NCI-H1105 (cell line): ENCODE results near the gene RIMBP2.
"Not testable (repeated sequence)": the region's sequence is repeated elsewhere in the genome, so short reads cannot be mapped to it uniquely, and the experiment has no call there.

Source experiments
- DNase-seq: peaks from one replicate; lab custom pipeline; 2025; lab: John Stamatoyannopoulos, UW

The RIMBP2 gene

DNA sequence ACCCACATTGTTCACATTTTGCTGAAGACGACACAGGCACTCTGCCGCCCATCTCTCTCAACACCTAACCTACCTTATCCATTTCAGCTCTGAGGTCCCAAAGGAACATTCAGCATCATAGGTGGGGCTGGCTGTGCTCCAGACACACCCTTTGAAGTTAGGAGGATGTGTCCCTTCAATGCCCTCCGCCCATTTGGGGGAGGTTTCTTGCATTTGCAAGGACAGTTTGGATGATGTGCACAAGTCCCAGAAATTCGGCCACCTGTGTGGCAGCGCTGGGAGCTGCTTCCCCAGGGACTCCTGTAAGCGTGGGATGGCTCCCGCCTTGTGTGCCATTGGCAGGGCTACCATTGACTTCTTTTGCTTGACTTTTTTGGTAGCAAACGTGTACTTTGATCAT is 113.8 kb downstream of the RIMBP2 start:
- no peak for DNase-seq

DNA sequence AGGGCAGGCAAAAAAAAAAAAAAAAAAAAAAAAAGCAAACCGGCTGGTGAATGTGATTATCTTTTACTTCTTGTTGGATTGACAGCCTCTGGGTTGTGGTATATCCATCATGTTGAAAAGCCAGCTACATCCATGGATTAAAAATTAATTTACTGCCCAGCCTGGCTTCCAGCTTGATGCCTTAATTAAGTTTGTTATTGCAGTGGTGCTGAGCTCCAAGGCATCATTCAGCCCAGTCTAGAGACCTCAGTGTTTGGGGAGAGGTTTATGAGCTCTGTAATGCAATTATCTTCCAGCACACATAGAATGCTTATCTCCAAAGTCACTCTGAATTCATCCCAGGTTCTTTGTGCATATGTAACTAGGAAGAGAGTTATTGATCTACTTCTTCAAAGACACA is 114.8 kb downstream of the RIMBP2 start:
- DNase-seq: no peak

DNA sequence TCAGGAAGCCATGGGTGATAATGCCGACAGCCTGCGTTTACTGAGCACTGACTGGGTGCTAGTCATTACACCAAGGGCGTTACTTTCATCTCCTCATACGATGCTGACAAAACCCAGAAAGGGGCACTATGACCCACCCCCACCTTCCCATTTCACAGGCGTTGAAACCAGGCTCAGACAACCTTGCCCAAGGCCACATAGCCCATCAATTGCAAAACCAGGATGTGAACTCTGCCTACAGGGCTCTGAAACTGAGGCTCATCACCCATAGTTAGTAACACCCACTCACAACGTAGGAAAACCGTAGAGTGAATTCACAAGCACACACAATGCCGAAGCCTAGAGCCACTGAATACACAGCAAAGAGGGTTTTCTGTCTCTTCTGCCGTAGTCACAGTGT is 119.9 kb downstream of the RIMBP2 start:
- DNase-seq: no peak

DNA sequence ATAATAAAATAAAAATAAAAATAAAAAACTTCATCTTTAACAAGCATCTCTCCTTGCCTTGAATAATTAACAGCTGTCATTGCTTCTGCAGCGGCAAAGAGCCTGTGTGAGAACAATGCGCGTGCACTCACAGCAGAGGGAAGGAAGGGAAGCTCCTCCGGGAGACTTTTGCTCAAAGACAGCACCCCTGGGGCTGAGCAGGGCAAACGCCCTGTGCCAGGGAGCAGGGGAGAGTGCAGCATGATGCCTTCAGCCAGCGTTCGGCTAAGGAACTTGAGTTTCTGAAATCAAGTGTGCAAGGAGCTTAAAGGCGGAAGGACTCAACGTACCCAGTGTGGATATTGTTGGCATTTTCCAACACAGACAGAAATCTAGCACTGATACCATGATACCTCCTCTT is 120.5 kb downstream of the RIMBP2 start:
- no peak for DNase-seq

DNA sequence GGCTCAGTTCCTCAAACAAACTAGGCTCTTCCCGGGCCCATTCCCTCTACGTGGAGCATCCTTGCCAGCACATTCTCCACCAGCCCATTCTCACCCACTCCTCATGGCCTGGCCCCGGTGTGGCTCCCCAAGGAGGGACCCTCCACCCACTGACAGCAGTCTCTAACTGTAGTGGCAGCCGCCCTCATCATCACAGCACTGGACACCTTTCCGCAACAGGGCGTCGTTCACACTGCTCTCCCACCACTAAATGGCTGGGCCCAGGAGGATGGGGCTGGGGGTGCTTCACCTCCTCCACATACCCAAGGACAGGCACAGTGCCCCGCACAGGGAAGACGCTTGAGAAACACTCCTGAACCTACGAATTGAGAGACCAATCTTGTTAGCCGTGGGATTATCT is 123.0 kb downstream of the RIMBP2 start:
- DNase-seq: no peak

DNA sequence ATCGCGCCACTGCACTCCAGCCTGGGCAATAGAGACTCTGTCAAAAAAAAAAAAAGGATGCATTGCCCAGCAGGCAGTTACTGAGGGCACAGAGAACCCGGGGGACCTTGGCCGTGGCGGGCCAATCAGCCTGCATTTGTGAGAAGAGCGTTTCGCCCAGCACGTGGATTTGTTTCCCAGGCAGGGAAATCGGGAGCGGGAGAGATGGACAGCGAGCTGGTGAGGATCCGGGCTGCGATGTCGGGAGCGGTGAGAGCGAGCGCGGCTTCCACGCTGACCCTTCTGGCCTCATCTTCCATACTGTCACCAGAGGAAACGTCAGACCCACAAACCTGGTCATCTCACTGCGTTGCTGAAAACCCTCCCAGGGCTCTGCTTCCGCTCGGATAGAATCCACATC is 123.5 kb downstream of the RIMBP2 start:
- no peak for DNase-seq

DNA sequence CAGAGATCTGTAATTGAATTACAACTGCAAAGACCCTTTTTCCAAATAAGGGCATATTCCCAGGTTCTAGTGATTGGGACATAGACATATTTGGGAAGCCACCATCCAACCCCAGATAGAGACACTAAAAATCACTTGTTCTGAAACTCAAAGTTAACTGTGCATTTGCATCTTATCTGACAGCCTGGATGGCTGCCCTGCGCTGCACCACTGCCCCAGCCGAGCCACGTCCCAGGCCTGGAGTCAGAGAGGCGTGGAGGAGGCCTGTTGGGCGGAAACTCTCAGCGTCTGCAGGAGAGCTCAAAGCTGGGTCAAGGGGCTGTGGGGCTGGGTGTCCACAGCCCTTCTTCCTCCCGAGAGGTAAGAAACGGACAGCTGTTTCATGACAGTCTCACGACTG is 124.4 kb downstream of the RIMBP2 start:
- no peak for DNase-seq

DNA sequence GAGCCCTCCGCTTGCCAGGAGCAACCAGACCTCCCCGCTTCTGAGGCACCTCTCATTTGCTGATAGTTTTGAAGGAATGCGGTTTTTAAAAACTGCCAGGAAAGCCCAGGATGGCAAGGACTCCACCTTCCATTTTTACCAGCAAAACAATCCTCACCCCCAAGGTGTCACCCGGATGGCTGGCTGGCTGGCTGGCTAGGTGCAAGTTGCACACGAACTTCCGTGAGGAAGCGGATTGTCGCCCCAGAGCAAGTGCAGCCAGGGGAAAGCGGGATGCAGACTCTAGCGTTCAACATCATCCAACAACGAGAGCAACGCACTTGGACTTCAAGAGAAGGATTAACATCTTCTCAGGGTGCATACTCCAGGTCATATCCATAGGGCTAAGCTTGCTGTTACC is 125.4 kb downstream of the RIMBP2 start:
- DNase-seq: no peak

DNA sequence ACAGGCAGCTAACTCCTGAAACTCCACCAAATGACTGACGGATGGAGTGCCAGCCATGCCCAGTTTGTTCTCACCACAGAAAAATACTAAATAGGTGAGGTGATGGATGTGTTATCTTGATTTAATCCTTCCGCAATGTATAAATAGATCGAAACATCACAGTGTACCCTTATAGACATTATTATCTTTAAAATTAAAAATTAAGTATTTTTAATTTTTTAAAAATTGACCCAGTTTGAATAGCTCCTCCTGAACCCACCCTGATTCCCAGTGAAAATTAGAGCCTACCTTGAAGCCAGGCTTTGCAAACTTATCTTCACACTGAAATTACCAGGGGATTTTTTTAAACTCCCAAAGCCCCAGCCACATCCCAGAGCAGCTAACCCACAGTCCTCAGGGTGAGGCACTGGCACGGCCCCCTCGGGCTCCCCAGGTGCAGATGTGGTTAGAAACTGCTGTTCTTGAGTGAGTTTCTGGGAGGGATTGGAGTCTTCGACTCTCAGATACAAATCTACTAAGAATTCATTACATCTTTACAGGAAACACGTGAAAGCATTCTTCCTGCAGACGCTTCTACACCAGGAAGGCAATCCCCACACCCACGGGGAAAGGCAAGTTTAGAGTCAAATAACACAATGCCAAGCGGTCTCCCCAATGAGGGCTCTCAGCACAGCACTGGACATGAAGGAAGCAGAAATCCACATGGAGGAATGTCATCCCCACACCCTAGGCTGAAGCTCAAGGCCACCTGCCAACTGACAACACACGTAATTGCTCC is 126.4 kb downstream of the RIMBP2 start:
- no peak for DNase-seq

DNA sequence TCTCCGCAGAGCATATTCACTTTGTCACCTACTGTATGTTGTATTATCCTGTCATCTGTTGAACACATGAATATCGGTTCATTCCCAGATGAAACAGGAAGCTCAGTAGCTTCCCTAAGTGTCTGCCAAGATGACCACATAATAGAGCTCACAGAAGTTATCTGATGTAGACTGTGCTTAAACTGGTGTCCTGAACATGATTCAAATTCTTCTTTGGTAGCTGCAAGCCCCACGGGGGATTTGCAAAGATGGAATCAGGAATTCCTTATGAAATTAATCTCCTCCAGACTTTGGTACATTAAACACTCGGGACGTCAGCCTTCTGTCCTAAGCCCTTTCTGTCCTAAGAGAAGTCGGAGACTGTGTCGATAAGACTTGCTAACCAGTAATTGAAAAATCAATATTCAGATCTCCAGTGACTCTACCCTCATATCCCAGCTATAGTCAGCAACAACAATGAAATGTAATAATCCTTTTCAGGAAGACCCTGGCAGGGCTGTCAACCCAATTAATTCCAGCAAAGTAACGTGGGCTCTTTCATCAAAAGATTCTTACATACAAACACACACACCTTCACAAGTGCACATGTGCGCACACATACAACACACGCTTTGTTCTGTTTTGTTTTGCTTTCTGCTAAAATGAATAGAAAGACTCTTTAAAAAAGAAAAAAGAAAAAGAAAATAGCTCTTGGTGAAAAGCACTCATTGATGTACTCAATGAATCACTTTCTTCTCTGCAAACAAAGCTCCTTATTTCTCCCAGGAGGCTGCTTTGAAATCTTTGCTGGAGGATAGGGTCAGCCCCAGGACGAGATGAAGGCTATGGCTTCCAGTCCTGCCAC is 127.2 kb downstream of the RIMBP2 start:
- DNase-seq: no peak

DNA sequence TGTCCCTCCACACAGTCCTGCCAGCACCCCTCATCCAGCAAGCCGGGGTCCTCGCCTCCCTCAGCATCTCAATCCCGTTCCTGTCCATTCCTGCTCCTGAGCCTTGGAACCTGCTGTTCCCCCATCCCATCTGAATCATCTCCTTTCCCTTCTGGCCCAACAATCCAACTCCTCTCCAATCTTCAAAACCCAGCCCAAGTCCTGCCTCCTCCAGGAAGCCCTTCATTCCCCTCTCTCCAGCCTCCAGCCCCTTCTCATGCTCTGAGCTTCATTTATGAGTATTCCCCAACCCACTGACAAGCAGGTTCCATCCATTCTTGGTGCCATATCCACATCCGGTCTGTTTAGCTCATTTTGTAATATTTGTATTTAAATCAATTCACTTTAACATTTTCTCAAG is 128.1 kb downstream of the RIMBP2 start:
- no peak for DNase-seq

DNA sequence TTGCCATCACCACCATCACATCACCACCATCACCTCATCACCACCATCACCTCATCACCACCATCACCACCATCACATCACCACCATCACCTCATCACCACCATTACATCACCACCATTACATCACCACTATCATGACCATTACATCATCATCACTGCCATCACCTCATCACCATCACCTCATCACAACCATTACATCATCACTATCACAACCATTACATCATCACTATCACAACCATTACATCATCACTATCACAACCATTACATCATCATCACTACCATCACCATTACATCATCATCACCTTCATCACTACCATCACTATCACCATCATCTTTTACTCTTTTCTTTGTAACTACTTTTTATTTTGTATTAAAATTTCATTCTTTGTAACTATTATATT is 131.6 kb downstream of the RIMBP2 start:
- not testable (repeated sequence) for DNase-seq

DNA sequence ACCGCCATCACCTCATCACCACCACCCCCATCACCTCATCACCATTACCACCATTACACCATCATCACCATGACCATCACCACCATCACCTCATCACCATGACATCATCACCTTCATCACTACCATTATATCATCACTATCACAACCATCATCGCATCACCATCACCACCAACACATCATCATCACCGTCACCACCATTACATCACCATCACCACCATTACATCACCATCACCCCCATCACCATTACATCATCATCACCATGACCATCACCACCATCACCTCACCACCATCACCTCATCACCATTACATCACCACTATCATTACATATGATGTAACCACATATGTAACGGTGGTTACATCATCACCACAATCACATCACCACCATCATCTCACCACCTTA is 132.3 kb downstream of the RIMBP2 start:
- no peak for DNase-seq

DNA sequence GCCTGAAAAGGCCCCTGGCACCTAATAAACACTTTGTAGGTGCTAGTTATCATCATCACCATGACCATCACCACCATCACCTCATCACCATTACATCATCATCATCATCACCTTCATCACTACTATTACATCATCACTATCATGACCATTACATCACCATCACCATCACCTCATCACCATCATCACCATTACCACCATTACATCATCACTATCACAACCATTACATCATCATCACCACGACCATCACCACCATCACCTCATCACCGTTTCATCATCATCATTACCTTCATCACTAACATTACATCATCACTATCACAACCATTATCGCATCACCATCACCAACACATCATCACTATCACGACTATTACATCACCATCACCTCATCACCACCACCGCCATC is 132.8 kb downstream of the RIMBP2 start:
- DNase-seq: no peak

DNA sequence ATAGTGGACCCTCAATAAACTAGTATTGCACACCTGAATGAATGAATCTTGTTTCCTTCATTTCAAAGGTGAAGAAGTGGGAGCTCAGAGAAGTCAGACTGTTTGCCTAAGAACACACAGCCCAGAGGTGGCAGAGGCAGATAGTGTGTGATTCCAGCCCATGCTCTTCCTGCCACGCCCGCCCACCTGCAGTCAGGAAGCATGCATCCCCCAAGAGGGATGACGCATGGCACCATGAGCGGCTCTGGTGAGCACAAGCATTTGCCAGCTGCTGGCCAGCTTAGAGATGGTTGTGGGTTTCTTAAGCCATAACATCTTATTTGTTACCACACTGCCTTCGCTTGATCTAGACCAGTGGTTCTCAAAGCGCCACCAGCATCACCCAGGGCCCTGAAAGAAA is 133.8 kb downstream of the RIMBP2 start:
- no peak for DNase-seq

DNA sequence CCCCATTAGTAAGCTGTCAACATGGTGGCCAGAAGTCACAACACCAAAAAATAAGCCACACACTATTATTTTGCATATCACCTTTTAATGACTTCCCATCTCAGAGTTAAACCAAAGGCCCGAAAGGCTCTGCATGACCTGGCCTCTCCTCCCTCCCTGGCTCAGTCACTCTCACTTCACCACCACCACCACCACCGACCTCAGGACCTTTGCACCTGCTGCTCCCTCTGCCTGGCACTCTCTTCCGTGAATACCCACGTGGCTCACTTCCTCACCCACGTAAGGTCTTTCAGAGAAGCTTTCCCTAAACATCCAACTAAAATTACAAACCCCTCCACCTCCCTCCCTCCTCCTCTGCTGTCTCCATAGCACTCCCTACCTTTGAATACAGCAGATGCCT is 134.3 kb downstream of the RIMBP2 start:
- DNase-seq: no peak

DNA sequence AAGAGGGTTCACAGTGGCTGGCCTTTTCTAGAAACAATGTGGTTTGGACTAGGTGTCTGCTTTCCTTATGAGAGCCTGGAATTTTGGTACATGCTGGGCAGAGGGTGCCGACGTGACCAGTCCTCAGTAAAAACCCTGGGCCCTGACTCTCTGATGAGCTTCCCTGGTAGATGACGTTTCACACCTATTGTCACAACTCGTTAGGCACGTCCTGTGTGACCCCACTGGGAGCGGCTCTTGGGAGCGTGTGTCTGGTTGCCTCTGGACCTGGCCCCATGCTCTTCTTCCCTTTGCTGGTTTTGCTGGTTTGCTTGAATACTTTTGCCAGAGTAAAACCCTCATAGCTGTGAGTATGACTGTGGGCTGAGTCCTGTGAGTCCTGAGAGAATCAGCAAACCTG is 136.9 kb downstream of the RIMBP2 start:
- no peak for DNase-seq

DNA sequence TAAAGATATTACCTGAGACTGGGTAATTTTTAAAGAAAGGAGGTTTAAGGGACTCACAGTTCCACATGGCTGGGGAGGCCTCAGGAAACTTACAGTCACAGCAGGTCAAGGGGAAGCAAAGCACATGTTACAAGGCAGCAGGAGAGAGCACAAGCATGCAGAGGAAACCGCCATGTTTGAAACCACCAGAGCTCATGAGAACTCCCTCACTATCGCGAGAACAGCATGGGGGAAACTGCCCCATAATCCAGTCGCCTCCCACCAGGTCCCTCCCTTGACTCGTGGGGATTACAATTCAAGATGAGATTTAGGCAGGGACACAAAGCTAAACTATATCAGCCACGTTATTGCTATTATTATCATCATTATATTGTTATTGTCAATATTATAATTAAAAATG is 138.7 kb downstream of the RIMBP2 start:
- no peak for DNase-seq

DNA sequence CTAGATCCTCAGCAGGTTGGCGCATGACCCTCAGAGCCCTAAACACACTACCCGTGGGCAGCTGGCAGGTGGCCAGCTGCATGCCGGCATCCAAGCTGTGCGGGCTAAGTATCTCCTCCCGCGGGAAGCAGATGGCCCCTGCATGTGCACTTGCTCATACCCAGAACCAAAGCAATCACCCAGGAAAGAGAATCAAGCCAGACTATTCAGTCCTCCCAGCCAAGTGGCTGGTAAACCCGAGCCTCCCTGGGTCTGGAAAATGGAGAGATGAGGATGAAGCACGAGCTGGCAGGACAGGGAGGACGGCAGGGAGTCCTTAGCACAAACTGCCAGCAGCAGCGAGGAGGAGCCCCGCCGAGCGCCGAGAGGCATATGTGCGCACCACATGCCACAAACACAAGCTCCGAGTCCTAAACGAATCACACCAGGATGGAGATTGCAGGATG is 139.7 kb downstream of the RIMBP2 start:
- no peak for DNase-seq

DNA sequence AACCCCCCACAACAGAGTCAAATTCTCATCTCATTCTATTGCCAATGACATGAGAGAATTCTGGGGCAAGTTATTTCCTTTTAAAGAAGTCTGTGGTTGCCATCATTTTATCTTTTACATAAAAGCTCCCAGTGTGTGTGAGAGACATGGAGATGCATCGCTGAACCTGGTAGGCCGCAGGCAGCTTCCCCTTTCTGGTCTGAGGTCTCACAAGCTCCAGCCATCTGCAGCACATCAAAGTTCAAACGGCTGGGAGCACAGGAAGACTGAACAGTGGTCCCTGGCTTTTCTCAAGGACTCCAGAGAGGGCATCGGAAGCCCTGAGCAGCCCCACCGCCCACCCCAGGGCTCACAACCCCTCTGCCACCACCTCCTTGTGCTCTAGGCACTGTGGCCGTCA is 141.7 kb downstream of the RIMBP2 start:
- DNase-seq: no peak

DNA sequence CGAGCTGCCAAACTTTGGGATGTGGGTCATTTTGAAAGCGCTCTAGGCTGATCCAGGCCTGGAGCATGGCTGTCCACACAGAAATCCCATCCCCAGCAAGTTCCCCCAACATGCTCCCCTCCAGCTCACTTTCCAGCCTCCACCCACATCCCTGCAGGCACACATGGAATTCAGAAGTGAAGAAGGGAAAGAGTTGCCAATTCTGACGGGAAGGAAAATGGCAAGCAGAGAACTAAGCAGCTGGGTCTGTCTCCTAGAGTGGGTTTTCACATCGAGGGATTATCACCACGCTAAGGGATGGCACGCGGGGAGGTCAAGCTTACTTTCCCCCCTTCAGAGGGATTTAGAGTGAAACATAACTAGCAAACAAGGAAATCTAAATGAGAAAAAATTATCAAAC is 142.3 kb downstream of the RIMBP2 start:
- no peak for DNase-seq

DNA sequence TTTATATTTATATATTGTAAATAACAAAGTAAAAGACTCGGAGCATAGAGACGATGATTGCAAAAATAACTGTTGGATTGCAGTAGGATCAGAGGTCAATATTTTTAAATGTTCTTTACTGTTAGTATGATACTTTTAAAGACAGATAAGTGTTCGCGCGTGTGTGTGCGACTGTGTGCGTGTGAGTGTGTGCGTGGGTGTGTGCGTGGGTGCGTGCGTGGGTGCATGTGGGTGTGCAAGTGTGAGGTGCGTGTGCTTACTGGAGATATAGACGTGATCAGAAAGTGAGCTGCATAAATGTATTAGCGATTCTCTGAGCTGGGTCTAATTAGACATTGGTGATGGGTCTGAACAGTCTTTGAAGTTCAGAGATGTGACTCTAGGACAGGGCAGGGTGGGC is 142.9 kb downstream of the RIMBP2 start:
- no peak for DNase-seq

DNA sequence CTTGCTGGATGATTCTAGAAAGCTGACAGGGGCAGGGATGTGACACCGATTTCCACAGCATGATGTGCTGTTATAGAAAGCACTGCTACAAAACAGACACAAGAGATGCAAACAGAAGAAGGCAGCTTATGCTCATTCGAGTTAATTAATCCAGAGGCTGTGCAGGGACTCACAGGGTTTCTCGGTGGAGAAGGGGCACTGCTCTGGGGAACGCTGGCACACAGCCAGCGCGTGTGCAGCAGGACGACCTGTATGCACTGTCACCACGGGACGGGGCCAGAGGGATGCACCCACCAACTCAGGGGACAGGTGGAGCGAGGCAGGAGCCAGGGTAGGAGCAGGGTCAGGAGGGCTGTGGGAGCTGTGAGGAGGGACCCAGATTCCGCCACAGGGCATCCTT is 143.5 kb downstream of the RIMBP2 start:
- no peak for DNase-seq

DNA sequence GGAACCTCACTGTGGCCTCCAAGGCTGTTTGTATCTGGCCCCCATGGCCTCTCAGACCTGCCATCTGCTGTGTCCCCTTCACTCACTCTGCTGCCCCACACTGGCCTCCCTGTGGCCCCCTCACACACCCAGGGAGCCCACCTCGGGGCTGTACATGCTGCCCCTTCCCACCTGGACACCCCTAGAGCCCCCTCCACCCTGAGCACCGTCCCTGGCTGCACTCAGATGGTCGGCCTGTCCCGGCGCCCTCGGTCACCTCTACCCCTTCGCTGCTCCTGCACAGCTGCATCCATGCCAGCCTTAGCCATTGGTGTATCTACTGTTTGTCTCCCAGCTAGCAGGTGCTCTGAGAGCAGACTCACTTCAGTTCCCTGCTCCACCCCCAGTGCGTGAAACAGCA is 144.4 kb downstream of the RIMBP2 start:
- no peak for DNase-seq
